ENCODE measurements around the gene APEH. TPM values are rescaled to one million over a fixed set of nuclear protein-coding genes. Genes with fewer than 3 reads are reported as not detected.

APEH gene
- total and polyA plus RNA-seq, 2 donors from 2014 or later, result 138 to 143 TPM

GRCh38 chr3:49668861-49669260 lies 5.3 kb upstream of the APEH start:
- Histone ChIP-seq H3K4me3 (ENCODE audit: low read length in 3 of 3) (no peak overlapping the region), H3K27me3 (ENCODE audit: control insufficient read depth, insufficient read depth, low read length) (no peaks in the 10 kb centered on the region), H3K36me3 (ENCODE audit: control insufficient read depth in 2 of 3, insufficient read depth in 3 of 3, low read length in 3 of 3) (no peaks in the 10 kb centered on the region), H3K9me3 (ENCODE audit: control insufficient read depth in 2 of 3, insufficient read depth in 1 of 3, low read length in 3 of 3) (no peaks in the 10 kb centered on the region), H3K27ac (ENCODE audit: low read depth in 2 of 2, low read length in 2 of 2) (no peak overlapping the region), H3K9ac (ENCODE audit: low read length in 3 of 3) (no peak overlapping the region), H3K4me1 (ENCODE audit: control insufficient read depth in 2 of 3, insufficient read depth in 2 of 3, low read depth in 1 of 3, low read length in 3 of 3) (peaks cover 2 to 33% (median 23%) of the 10 kb centered on the region in 3 donors)
- DNase-seq (peak in 1 of 5 donors; percentile 71), FAIRE-seq (no peak)
- intact Hi-C loops (cut with DNase I), result loop anchor here (10.0 kb wide), 1 partner anchor 124 kb away; no protein-coding TSS in a partner anchor
- TF ChIP-seq CTCF (IDR thresholded peaks at IDR 0.05; ENCODE audit: borderline replicate concordance, extremely low read depth, insufficient read depth), result no peak

GRCh38 chr3:49669352-49669751 lies 4.8 kb upstream of the APEH start:
- Histone ChIP-seq H3K9ac (ENCODE audit: low read length in 3 of 3) (no peak overlapping the region), H3K36me3 (ENCODE audit: control insufficient read depth in 2 of 3, insufficient read depth in 3 of 3, low read length in 3 of 3) (no peaks in the 10 kb centered on the region), H3K27ac (ENCODE audit: low read depth in 2 of 2, low read length in 2 of 2) (no peak overlapping the region), H3K4me3 (ENCODE audit: low read length in 3 of 3) (no peak overlapping the region), H3K4me1 (ENCODE audit: control insufficient read depth in 2 of 3, insufficient read depth in 2 of 3, low read depth in 1 of 3, low read length in 3 of 3) (peaks cover 2 to 33% (median 23%) of the 10 kb centered on the region in 3 donors), H3K9me3 (ENCODE audit: control insufficient read depth in 2 of 3, insufficient read depth in 1 of 3, low read length in 3 of 3) (no peaks in the 10 kb centered on the region), H3K27me3 (ENCODE audit: control insufficient read depth, insufficient read depth, low read length) (no peaks in the 10 kb centered on the region)
- DNase-seq (no peak), FAIRE-seq (no peak)
- no peak for TF ChIP-seq CTCF (IDR thresholded peaks at IDR 0.05; ENCODE audit: borderline replicate concordance, extremely low read depth, insufficient read depth)
- intact Hi-C loops (cut with DNase I), result loop anchor here (10.0 kb wide), 1 partner anchor 125 kb away; no protein-coding TSS in a partner anchor

GRCh38 chr3:49670940-49671290 lies 3.2 kb upstream of the APEH start:
- intact Hi-C loops (cut with DNase I), result no loop called here
- DNase-seq, result no peak
- H3K4me1 ChIP-seq (ENCODE audit: control insufficient read depth in 2 of 3, insufficient read depth in 2 of 3, low read depth in 1 of 3, low read length in 3 of 3), result peaks cover 2 to 25% (median 25%) of the 10 kb centered on the region in 3 donors
- H3K36me3 ChIP-seq (ENCODE audit: control insufficient read depth in 2 of 3, insufficient read depth in 3 of 3, low read length in 3 of 3), result peaks cover 0 to under 1% (median 0%) of the 10 kb centered on the region in 3 donors
- no peak for TF ChIP-seq CTCF (IDR thresholded peaks at IDR 0.05; ENCODE audit: borderline replicate concordance, extremely low read depth, insufficient read depth)
- H3K27ac ChIP-seq (ENCODE audit: low read depth in 2 of 2, low read length in 2 of 2), result peak overlapping the region in 1 of 2 donors; percentile 16
- H3K9ac ChIP-seq (ENCODE audit: low read length in 3 of 3), result no peak overlapping the region
- H3K4me3 ChIP-seq (ENCODE audit: low read length in 3 of 3), result no peak overlapping the region
- no peaks in the 10 kb centered on the region for H3K9me3 ChIP-seq (ENCODE audit: control insufficient read depth in 2 of 3, insufficient read depth in 1 of 3, low read length in 3 of 3)
- FAIRE-seq, result no peak
- H3K27me3 ChIP-seq (ENCODE audit: control insufficient read depth, insufficient read depth, low read length), result no peaks in the 10 kb centered on the region

All from kidney (tissue), 14 donors.